Measurements from ENCODE around the gene NUP133. TPM values are rescaled to one million over a fixed set of nuclear protein-coding genes. Genes with fewer than 3 reads are reported as not detected.
"Not testable (repeated sequence)": the region's sequence is repeated elsewhere in the genome, so short reads cannot be mapped to it uniquely, and the experiment has no call there.

NUP133 gene
- total and polyA plus RNA-seq, 10 donors: 15.3 to 42.8 (median 34.7) TPM

GRCh38 chr1:229396585-229397206 lies 111.4 kb downstream of the NUP133 start:
- H3K4me3 ChIP-seq: no peak overlapping the region
- WGBS, 5 donors: 28 to 49% (median 33%) methylated on average over 11 of the region's 11 CpGs
- H3K27me3 ChIP-seq (replicated peaks in 1 of 7): peaks cover 0 to 84% (median 7%) of the 10 kb centered on the region in 7 donors

GRCh38 chr1:229394517-229394916 lies 113.6 kb downstream of the NUP133 start:
- H3K4me3 ChIP-seq; H3K27ac ChIP-seq; H3K4me1 ChIP-seq; H3K36me3 ChIP-seq; H3K9me3 ChIP-seq; intact Hi-C loops (cut with DNase I; ENCODE audit: low total_unique reads); DNase-seq: not testable (repeated sequence)
- 82 to 96% (median 92%) methylated on average over 5 of the region's 5 CpGs for WGBS, 5 donors
- H3K27me3 ChIP-seq (replicated peaks in 1 of 7): peaks cover 0 to 75% (median 7%) of the 10 kb centered on the region in 7 donors

More at GRCh38 chr1:229396585-229397206, 111.4 kb downstream of the NUP133 start:
- H3K9me3 ChIP-seq: no peaks in the 10 kb centered on the region
- no peaks in the 10 kb centered on the region for H3K4me1 ChIP-seq
- no peaks in the 10 kb centered on the region for H3K36me3 ChIP-seq
- TF ChIP-seq POLR2A (IDR thresholded peaks at IDR 0.05) (no peak), CTCF (IDR thresholded peaks at IDR 0.05 in 8 of 11, conservative IDR thresholded peaks at IDR 0.05 in 3 of 11) (no peak), POLR2AphosphoS5 (IDR thresholded peaks at IDR 0.05) (no peak)
- H3K27ac ChIP-seq: no peak overlapping the region
- intact Hi-C loops (cut with DNase I; ENCODE audit: low total_unique reads): no loop called here
- DNase-seq: no peak

- H3K27ac ChIP-seq: no peak overlapping the region
- no peaks in the 10 kb centered on the region for H3K36me3 ChIP-seq
- no peak for DNase-seq
- no peak overlapping the region for H3K4me3 ChIP-seq
- H3K9me3 ChIP-seq: peaks cover 0 to 4% (median 0%) of the 10 kb centered on the region in 8 donors
- peaks cover 0 to 66% (median 7%) of the 10 kb centered on the region in 7 donors for H3K27me3 ChIP-seq (replicated peaks in 1 of 7)
- H3K4me1 ChIP-seq: no peaks in the 10 kb centered on the region
- intact Hi-C loops (cut with DNase I; ENCODE audit: low total_unique reads): no loop called here
- TF ChIP-seq CTCF (IDR thresholded peaks at IDR 0.05 in 8 of 11, conservative IDR thresholded peaks at IDR 0.05 in 3 of 11) (no peak), POLR2AphosphoS5 (IDR thresholded peaks at IDR 0.05) (no peak), POLR2A (IDR thresholded peaks at IDR 0.05) (no peak)
- 74 to 89% (median 77%) methylated on average over 4 of the region's 4 CpGs for WGBS, 5 donors
These were observed 115.2 kb downstream of the NUP133 start for GRCh38 chr1:229392936-229393335.

Small RNA genes within 50 kb of the gene (small RNA-seq; reads per million reads assigned to genes)
- gene RN7SKP276 (0 reads per million in 4 donors), gene RNA5SP78 (0 reads per million in 4 donors), gene RNU4-21P (0 reads per million in 4 donors)

Other genes with a start within 250 kb of the NUP133 start
- gene RAB4A, start 237.2 kb downstream of the NUP133 start, total RNA-seq: 10 to 100 TPM; 19.7 to 49.8 (median 35.3) TPM
- gene RAB4A, start 237.2 kb downstream of the NUP133 start, polyA plus RNA-seq: 10 to 100 TPM; 20.7 to 23.3 (median 22.2) TPM
- 10 to 100 TPM in 3 of 7 donors, 1 to 10 TPM in 4; 7.9 to 11.4 (median 9.6) TPM for gene CCSAP, start 165.3 kb downstream of the NUP133 start, total RNA-seq
- 1 to 10 TPM; 2.1 to 7.1 (median 4.9) TPM for gene CCSAP, start 165.3 kb downstream of the NUP133 start, polyA plus RNA-seq
- gene ACTA1, start 74.2 kb downstream of the NUP133 start, total RNA-seq: under 1 TPM in 1 of 7 donors, not detected in 6; 0.66 TPM
- gene ACTA1, start 74.2 kb downstream of the NUP133 start, polyA plus RNA-seq: 1 to 10 TPM in 1 of 3 donors, under 1 TPM in 2; 0.61 to 5.0 (median 0.97) TPM
- 10 to 100 TPM; 13.6 to 21.9 (median 16.3) TPM for gene ABCB10, start 50.4 kb upstream of the NUP133 start, total RNA-seq
- gene ABCB10, start 50.4 kb upstream of the NUP133 start, polyA plus RNA-seq: 1 to 10 TPM; 6.9 to 7.7 (median 7.3) TPM
- 10 to 100 TPM; 15.8 to 24.7 (median 18.2) TPM for gene TAF5L, start 117.8 kb upstream of the NUP133 start, total RNA-seq
- gene TAF5L, start 117.8 kb upstream of the NUP133 start, polyA plus RNA-seq: 10 to 100 TPM in 1 of 3 donors, 1 to 10 TPM in 2; 7.0 to 10.9 (median 7.7) TPM
- 10 to 100 TPM in 3 of 7 donors, 1 to 10 TPM in 4; 6.7 to 13.6 (median 9.8) TPM for gene URB2, start 117.9 kb upstream of the NUP133 start, total RNA-seq
- gene URB2, start 117.9 kb upstream of the NUP133 start, polyA plus RNA-seq: 1 to 10 TPM; 2.1 to 3.5 (median 2.4) TPM